VCaP (cell line): ENCODE data around the gene HNRNPUL1.

Source experiments
- H3K27ac ChIP-seq: fragments of 450-650 bp; 2 replicates; pipeline ENCODE4 v1.5.1; 2017
- TF ChIP-seq, protein P1 (sequence below): fragments of 450-650 bp; conservative IDR thresholded peaks from 2 replicates; pipeline ENCODE4 v1.5.1; 2017; ENCODE audit warnings: mild to moderate bottlenecking, moderate library complexity

HNRNPUL1 gene

GRCh38 chr19:41325640-41325946, 61.4 kb downstream of the HNRNPUL1 start:
- peak overlapping the region; percentile 86 for H3K27ac ChIP-seq
- TF ChIP-seq, protein P1, sequence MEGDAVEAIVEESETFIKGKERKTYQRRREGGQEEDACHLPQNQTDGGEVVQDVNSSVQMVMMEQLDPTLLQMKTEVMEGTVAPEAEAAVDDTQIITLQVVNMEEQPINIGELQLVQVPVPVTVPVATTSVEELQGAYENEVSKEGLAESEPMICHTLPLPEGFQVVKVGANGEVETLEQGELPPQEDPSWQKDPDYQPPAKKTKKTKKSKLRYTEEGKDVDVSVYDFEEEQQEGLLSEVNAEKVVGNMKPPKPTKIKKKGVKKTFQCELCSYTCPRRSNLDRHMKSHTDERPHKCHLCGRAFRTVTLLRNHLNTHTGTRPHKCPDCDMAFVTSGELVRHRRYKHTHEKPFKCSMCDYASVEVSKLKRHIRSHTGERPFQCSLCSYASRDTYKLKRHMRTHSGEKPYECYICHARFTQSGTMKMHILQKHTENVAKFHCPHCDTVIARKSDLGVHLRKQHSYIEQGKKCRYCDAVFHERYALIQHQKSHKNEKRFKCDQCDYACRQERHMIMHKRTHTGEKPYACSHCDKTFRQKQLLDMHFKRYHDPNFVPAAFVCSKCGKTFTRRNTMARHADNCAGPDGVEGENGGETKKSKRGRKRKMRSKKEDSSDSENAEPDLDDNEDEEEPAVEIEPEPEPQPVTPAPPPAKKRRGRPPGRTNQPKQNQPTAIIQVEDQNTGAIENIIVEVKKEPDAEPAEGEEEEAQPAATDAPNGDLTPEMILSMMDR: no peak

DNA sequence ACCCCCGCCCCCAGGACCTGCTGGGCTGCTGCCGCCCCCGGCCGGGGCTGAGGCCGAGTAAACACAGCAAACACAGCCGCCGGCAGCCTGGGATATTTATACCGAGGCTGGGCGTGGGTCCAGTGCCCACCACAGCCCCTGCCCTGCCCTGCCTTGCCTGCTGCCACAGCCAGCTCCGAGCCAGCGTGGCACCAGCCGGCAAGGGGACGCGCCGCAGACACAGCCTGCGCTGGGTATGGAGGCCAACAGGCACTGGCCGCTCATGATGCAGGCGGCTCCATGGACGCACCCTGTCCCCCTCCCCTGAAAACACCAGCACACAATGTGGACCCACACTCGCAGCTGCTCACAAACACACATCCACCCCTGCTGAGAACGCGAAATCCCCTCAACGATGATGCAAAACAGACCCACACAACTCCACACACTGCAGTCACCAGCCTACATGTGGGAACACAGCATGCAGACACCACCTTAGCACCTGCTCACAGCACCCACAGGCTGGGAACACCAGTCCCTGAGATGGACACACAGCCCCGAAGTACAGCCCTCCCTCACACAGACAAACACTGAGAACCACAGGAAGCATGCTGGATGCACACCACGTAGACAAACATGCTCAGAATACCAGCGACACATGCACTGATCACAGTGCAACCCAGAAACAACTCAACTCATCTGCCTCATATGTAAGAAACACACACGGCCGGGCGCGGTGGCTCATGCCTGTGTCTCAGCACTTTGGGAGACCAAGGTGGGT, 62.0 kb downstream of the HNRNPUL1 start:
- TF ChIP-seq, protein P1: no peak
- H3K27ac ChIP-seq: peak overlapping the region; percentile 86

DNA sequence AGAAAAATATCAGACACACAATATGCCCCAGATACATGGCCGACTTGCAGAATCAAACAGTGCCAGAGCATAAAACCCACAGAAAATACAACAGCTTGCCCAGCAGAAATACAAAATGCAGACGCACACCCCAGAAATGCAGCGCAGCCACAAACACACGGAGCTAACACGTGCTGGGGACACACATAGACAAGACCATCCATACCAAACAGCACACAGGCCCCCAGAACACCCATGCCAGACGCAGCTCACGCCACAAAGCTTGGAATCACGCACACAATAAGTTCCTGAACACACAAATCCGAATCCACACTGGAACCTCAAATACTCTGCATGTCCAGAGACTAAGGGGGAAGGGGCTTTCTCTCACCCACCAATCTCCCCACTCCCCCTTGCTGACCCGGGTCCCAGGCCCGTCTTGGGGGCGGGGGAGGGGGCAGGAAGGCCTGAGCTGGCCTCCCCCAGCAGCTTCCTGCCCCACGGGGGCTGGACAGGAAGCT, 63.0 kb downstream of the HNRNPUL1 start:
- H3K27ac ChIP-seq: peak overlapping the region; percentile 86
- TF ChIP-seq, protein P1: no peak

DNA sequence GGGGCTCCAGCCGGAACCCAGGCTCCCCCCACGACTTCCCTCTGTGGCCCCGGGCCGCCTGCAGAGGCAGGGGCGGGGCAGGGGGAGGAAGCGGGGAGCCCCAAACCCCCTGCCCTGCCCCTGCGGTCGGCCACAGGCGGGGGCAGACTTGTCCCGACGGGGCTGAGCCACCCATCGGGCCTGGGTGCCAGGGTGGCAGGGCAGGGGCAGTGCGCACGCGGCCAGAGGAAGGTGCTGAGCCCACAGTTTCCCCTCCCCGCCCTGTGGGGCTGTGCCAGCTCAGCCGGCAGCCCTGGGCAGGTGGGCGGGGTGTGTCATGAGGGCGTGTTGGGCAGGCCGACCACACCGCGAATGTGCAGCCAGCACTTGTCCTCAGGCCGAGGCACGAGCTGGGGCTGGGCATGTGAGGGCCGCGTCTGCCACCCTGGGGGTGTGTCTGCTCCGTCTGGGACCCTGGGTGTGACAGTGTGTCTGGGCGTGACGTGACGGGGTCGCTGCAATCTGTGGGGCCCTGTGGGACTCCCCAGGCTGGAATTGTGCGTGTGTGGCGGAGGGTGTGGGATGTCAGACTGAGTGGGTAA, 63.5 kb downstream of the HNRNPUL1 start:
- TF ChIP-seq, protein P1: no peak
- peak overlapping the region; percentile 86 for H3K27ac ChIP-seq

DNA sequence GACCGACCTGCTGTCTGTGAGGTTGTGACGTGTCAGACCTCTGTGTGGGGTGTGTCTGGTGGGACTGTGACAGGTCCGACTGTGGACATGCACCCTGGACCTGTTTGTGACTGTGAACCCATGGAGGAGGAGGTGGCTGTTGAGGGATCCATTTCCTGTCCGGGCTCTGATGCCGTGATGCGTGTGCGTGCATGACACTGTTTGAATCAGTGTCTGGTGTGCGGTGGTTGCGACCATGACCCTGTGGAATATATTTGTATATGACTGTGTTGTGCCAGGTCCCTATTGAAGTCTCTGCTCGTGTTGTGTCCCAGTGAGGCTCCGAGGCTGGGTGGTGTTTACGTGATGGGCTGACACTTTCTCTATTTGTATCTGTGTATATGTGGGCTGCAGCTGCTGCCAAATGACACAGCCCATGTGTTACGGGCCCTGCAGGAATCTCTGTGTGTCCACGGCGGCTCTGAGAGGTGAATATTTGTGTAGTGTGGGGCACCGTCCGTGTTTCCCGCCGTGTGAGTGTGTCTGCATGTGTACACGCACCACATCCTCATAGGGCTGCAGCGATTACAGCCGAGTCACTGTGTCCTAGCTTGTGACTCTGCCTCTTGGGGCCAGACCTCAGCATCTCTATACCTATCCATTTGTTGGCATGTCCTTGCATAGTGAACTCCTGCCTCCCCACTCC, 64.1 kb downstream of the HNRNPUL1 start:
- H3K27ac ChIP-seq: peak overlapping the region; percentile 86; the same call in 1 of the 2 replicates

GRCh38 chr19:41328842-41329225, 64.7 kb downstream of the HNRNPUL1 start:
- no peak overlapping the region for H3K27ac ChIP-seq
- TF ChIP-seq, protein P1: no peak

More for the DNA sequence above, 64.1 kb downstream of the HNRNPUL1 start:
- TF ChIP-seq, protein P1: no peak

DNA sequence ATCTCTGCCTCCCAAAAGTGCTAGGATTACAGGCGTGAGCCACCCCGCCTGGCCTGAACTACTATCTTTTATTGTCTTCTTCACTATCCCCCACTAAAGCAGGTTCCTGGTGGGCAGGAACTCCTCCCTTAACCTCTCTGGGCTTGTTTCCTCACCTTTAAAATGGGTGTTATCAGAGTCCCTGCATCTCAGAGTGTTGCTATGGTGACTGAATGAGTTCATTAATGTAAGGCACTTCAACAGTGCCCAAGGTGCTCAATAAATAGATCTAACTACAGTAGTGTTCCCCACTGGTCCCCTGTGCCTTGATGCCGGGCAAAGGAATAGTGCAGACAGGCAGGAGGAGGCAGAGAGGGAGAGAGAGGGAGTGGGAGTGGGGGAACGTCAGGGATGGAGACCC, 66.3 kb downstream of the HNRNPUL1 start:
- TF ChIP-seq, protein P1: no peak
- H3K27ac ChIP-seq: no peak overlapping the region
